ENCODE data around the gene DACT2.

Gene DACT2

GRCh38 chr6:168319279-168320111, at the start of gene DACT2:
Gene DACT2 (minus strand): TSS chr6:168319777. CDS start chr6:168319633, 144 bp downstream.
- Mint-ChIP-seq H3K4me3 (no peak within 1 kb of the TSS), H3K9me3 (peaks cover 3% of the 10 kb centered on the region), H3K36me3 (ENCODE audit: low read depth) (no peaks in the 10 kb centered on the region)

GRCh38 chr6:168368936-168369335, 49.4 kb upstream of the DACT2 start:
- H3K27ac Mint-ChIP-seq = no peak overlapping the region
- peaks cover 4% of the 10 kb centered on the region for H3K27me3 Mint-ChIP-seq (ENCODE audit: low read depth)
- H3K4me3 Mint-ChIP-seq = no peak overlapping the region
- no peaks in the 10 kb centered on the region for H3K9me3 Mint-ChIP-seq
- H3K4me1 Mint-ChIP-seq (ENCODE audit: low read depth) = peaks cover 2% of the 10 kb centered on the region
- H3K36me3 Mint-ChIP-seq (ENCODE audit: low read depth) = no peaks in the 10 kb centered on the region

More at GRCh38 chr6:168319279-168320111, at the start of gene DACT2:
- no peaks in the 10 kb centered on the region for H3K4me1 Mint-ChIP-seq (ENCODE audit: low read depth)
- no peak within 1 kb of the TSS for H3K27ac Mint-ChIP-seq
- H3K27me3 Mint-ChIP-seq (ENCODE audit: low read depth) = peaks cover 48% of the 10 kb centered on the region

GRCh38 chr6:168368066-168368820, 48.7 kb upstream of the DACT2 start:
- H3K9me3 Mint-ChIP-seq = no peaks in the 10 kb centered on the region
- H3K4me3 Mint-ChIP-seq = no peak overlapping the region
- no peak overlapping the region for H3K27ac Mint-ChIP-seq
- H3K27me3 Mint-ChIP-seq (ENCODE audit: low read depth) = peaks cover 4% of the 10 kb centered on the region
- peaks cover 2% of the 10 kb centered on the region for H3K4me1 Mint-ChIP-seq (ENCODE audit: low read depth)
- no peaks in the 10 kb centered on the region for H3K36me3 Mint-ChIP-seq (ENCODE audit: low read depth)

GRCh38 chr6:168367285-168367751, 47.7 kb upstream of the DACT2 start:
- peaks cover 2% of the 10 kb centered on the region for H3K4me1 Mint-ChIP-seq (ENCODE audit: low read depth)

GRCh38 chr6:168366473-168366872, 46.9 kb upstream of the DACT2 start:
- Mint-ChIP-seq H3K36me3 (ENCODE audit: low read depth) (no peaks in the 10 kb centered on the region), H3K9me3 (no peaks in the 10 kb centered on the region), H3K4me3 (no peak overlapping the region), H3K4me1 (ENCODE audit: low read depth) (peaks cover 2% of the 10 kb centered on the region), H3K27ac (no peak overlapping the region), H3K27me3 (ENCODE audit: low read depth) (peaks cover 4% of the 10 kb centered on the region)

More at GRCh38 chr6:168367285-168367751, 47.7 kb upstream of the DACT2 start:
- H3K4me3 Mint-ChIP-seq = no peak overlapping the region
- H3K36me3 Mint-ChIP-seq (ENCODE audit: low read depth) = no peaks in the 10 kb centered on the region
- no peak overlapping the region for H3K27ac Mint-ChIP-seq
- H3K27me3 Mint-ChIP-seq (ENCODE audit: low read depth) = peaks cover 4% of the 10 kb centered on the region
- no peaks in the 10 kb centered on the region for H3K9me3 Mint-ChIP-seq

- H3K36me3 Mint-ChIP-seq (ENCODE audit: low read depth) = no peaks in the 10 kb centered on the region
Observed at GRCh38 chr6:168365422-168366165, 46.0 kb upstream of the DACT2 start.

GRCh38 chr6:168364793-168365421, 45.3 kb upstream of the DACT2 start:
- Mint-ChIP-seq H3K4me3 (no peak overlapping the region), H3K27me3 (ENCODE audit: low read depth) (peaks cover 4% of the 10 kb centered on the region), H3K27ac (no peak overlapping the region), H3K9me3 (no peaks in the 10 kb centered on the region), H3K36me3 (ENCODE audit: low read depth) (no peaks in the 10 kb centered on the region), H3K4me1 (ENCODE audit: low read depth) (peaks cover under 1% of the 10 kb centered on the region)

More at GRCh38 chr6:168365422-168366165, 46.0 kb upstream of the DACT2 start:
- H3K27me3 Mint-ChIP-seq (ENCODE audit: low read depth) = peaks cover 4% of the 10 kb centered on the region
- no peak overlapping the region for H3K4me3 Mint-ChIP-seq
- no peaks in the 10 kb centered on the region for H3K9me3 Mint-ChIP-seq
- H3K27ac Mint-ChIP-seq = no peak overlapping the region
- H3K4me1 Mint-ChIP-seq (ENCODE audit: low read depth) = peaks cover 2% of the 10 kb centered on the region

- H3K27ac Mint-ChIP-seq = no peak overlapping the region
- no peaks in the 10 kb centered on the region for H3K9me3 Mint-ChIP-seq
Observed at GRCh38 chr6:168363811-168364792, 44.5 kb upstream of the DACT2 start.

GRCh38 chr6:168363302-168363701, 43.7 kb upstream of the DACT2 start:
- peaks cover 4% of the 10 kb centered on the region for H3K27me3 Mint-ChIP-seq (ENCODE audit: low read depth)
- H3K4me3 Mint-ChIP-seq = no peak overlapping the region
- H3K36me3 Mint-ChIP-seq (ENCODE audit: low read depth) = no peaks in the 10 kb centered on the region
- H3K4me1 Mint-ChIP-seq (ENCODE audit: low read depth) = no peaks in the 10 kb centered on the region
- H3K27ac Mint-ChIP-seq = no peak overlapping the region
- H3K9me3 Mint-ChIP-seq = no peaks in the 10 kb centered on the region

More at GRCh38 chr6:168363811-168364792, 44.5 kb upstream of the DACT2 start:
- Mint-ChIP-seq H3K36me3 (ENCODE audit: low read depth) (no peaks in the 10 kb centered on the region), H3K4me3 (no peak overlapping the region), H3K4me1 (ENCODE audit: low read depth) (no peaks in the 10 kb centered on the region), H3K27me3 (ENCODE audit: low read depth) (peaks cover 4% of the 10 kb centered on the region)

GRCh38 chr6:168362276-168362990, 42.9 kb upstream of the DACT2 start:
- no peaks in the 10 kb centered on the region for H3K36me3 Mint-ChIP-seq (ENCODE audit: low read depth)
- H3K4me1 Mint-ChIP-seq (ENCODE audit: low read depth) = no peaks in the 10 kb centered on the region
- H3K27me3 Mint-ChIP-seq (ENCODE audit: low read depth) = peaks cover under 1% of the 10 kb centered on the region
- H3K9me3 Mint-ChIP-seq = no peaks in the 10 kb centered on the region
- no peak overlapping the region for H3K4me3 Mint-ChIP-seq
- no peak overlapping the region for H3K27ac Mint-ChIP-seq

GRCh38 chr6:168361766-168362165, 42.2 kb upstream of the DACT2 start:
- Mint-ChIP-seq H3K27me3 (ENCODE audit: low read depth) (no peaks in the 10 kb centered on the region), H3K9me3 (no peaks in the 10 kb centered on the region), H3K27ac (no peak overlapping the region), H3K4me3 (no peak overlapping the region), H3K4me1 (ENCODE audit: low read depth) (no peaks in the 10 kb centered on the region), H3K36me3 (ENCODE audit: low read depth) (no peaks in the 10 kb centered on the region)

GRCh38 chr6:168359794-168360193, 40.2 kb upstream of the DACT2 start:
- H3K27me3 Mint-ChIP-seq (ENCODE audit: low read depth) = no peaks in the 10 kb centered on the region
- H3K9me3 Mint-ChIP-seq = no peaks in the 10 kb centered on the region
- no peaks in the 10 kb centered on the region for H3K36me3 Mint-ChIP-seq (ENCODE audit: low read depth)
- H3K4me3 Mint-ChIP-seq = no peak overlapping the region
- no peaks in the 10 kb centered on the region for H3K4me1 Mint-ChIP-seq (ENCODE audit: low read depth)
- no peak overlapping the region for H3K27ac Mint-ChIP-seq
